HFFc6 (cell line): ENCODE measurements around the gene OCIAD1. TPM values are rescaled to one million over a fixed set of nuclear protein-coding genes. Genes with fewer than 3 reads are reported as not detected.
"Not testable (repeated sequence)": the region's sequence is repeated elsewhere in the genome, so short reads cannot be mapped to it uniquely, and the experiment has no call there.

Experiments used
- DNase-seq: peaks from one replicate; pipeline ENCODE4 v3.0.0-alpha.2; 2018
- H3K27ac Mint-ChIP-seq: 2 replicates; pipeline ENCODE4 v1.8.0; 2020; ENCODE audit warnings: mild to moderate bottlenecking, mixed read lengths
- H3K27me3 Mint-ChIP-seq: 2 replicates; pipeline ENCODE4 v1.8.0; 2021; ENCODE audit warnings: mild to moderate bottlenecking, moderate library complexity, mixed read lengths; ENCODE audit not compliant: insufficient read depth
- H3K36me3 Mint-ChIP-seq: 2 replicates; pipeline ENCODE4 v1.8.0; 2021; ENCODE audit warnings: low read depth, mixed read lengths
- H3K4me1 Mint-ChIP-seq: 2 replicates; pipeline ENCODE4 v1.8.0; 2020; ENCODE audit warnings: low read depth, mixed read lengths
- H3K4me3 Mint-ChIP-seq: 2 replicates; pipeline ENCODE4 v1.8.0; 2020; ENCODE audit warnings: mild to moderate bottlenecking, moderate library complexity, mixed read lengths
- H3K9me3 Mint-ChIP-seq: 2 replicates; pipeline ENCODE4 v1.8.0; 2020; ENCODE audit warnings: mild to moderate bottlenecking, mixed read lengths
- total RNA-seq, 6 experiments: library from RNA; stranded (reverse); fragmentation: NEBNext Ultra II Directional; extraction: Animal tissue kit (Norgen Biotek cat#: 25700); gene quantifications; 2 replicates in 1 of 6; 3 replicates in 5 of 6; pipeline ENCODE4 v1.2.3, GENCODE V29; 2021
- TF ChIP-seq, protein P1 (sequence below): fragments of 200-600 bp; sonication (generic); IDR thresholded peaks from 2 replicates; pipeline ENCODE4 v1.5.0; 2021; ENCODE audit warnings: antibody characterized with exemption, mild to moderate bottlenecking

OCIAD1 gene
- total RNA-seq, 6 experiments from 2014 or later = 125 to 153 (median 136) TPM

DNA sequence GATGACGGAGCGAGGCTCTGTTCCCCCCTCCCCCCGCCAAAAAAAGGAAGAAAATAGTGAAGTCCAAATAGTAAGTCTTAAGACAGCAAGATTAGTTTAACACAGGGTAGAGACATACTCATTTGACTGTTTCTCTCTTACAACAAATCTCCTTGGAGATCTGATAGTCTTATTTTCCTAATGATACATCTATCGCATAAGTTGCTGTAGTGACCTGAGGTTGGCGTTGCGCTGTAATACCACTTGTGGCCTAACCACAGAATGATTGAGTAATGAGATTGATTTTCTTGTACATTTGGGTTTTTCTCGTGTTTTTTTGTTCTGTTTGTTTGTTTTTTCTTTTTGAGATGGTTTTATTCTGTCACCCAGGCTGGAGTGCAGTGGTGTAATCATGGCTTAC is 27.2 kb downstream of the OCIAD1 start:
- no peaks in the 10 kb centered on the region for H3K27me3 Mint-ChIP-seq
- TF ChIP-seq, protein P1, sequence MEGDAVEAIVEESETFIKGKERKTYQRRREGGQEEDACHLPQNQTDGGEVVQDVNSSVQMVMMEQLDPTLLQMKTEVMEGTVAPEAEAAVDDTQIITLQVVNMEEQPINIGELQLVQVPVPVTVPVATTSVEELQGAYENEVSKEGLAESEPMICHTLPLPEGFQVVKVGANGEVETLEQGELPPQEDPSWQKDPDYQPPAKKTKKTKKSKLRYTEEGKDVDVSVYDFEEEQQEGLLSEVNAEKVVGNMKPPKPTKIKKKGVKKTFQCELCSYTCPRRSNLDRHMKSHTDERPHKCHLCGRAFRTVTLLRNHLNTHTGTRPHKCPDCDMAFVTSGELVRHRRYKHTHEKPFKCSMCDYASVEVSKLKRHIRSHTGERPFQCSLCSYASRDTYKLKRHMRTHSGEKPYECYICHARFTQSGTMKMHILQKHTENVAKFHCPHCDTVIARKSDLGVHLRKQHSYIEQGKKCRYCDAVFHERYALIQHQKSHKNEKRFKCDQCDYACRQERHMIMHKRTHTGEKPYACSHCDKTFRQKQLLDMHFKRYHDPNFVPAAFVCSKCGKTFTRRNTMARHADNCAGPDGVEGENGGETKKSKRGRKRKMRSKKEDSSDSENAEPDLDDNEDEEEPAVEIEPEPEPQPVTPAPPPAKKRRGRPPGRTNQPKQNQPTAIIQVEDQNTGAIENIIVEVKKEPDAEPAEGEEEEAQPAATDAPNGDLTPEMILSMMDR = no peak
- no peak overlapping the region for H3K4me3 Mint-ChIP-seq
- DNase-seq = no peak
- H3K36me3 Mint-ChIP-seq = peaks cover 38% of the 10 kb centered on the region
- H3K9me3 Mint-ChIP-seq = no peaks in the 10 kb centered on the region
- no peak overlapping the region for H3K27ac Mint-ChIP-seq
- no peaks in the 10 kb centered on the region for H3K4me1 Mint-ChIP-seq

DNA sequence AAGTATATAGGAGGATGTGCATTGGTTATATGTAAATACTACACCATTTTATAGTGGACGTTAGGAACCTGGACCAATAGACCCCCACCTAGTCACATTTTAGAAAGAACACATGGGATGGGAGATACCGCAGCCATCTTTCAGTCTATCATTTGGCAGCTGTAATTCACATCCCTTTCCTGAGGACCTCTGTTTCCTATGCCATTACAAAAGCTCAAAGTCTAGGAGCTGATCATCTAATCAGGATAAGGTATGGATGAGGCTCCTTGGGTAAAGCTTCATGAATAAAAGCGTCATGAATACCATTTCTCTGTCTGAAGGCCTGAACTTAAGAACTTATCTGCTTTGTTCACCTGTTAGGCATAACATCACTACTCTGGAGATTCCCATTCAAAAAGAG is 31.1 kb downstream of the OCIAD1 start:
- Mint-ChIP-seq H3K36me3 (peaks cover 33% of the 10 kb centered on the region), H3K4me3 (no peak overlapping the region), H3K9me3 (peaks cover 4% of the 10 kb centered on the region; the same call in 1 of the 2 replicates), H3K27me3 (no peaks in the 10 kb centered on the region), H3K4me1 (no peaks in the 10 kb centered on the region), H3K27ac (no peak overlapping the region)
- no peak for DNase-seq
- TF ChIP-seq, protein P1 = no peak

DNA sequence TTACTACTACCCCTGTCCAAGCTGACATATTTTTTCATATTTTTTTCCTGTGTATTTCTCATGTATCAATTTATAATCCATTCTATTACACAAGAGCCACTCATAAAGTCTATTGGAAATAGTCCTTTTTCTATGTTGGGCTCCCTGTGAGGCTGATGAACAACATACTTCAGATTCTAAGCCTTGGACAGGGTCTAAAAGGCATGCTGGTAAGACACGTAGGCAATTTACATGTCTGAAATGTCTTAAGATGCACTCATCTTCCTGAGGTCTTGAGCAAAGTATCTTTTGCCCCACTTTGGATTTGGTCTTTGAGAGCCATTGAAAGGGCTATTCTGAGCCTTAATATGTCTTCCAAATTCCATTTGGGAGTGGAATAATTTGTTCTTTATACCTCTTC is 31.8 kb downstream of the OCIAD1 start:
- TF ChIP-seq, protein P1 = no peak
- Mint-ChIP-seq H3K27me3 (no peaks in the 10 kb centered on the region), H3K36me3 (peaks cover 33% of the 10 kb centered on the region)

DNA sequence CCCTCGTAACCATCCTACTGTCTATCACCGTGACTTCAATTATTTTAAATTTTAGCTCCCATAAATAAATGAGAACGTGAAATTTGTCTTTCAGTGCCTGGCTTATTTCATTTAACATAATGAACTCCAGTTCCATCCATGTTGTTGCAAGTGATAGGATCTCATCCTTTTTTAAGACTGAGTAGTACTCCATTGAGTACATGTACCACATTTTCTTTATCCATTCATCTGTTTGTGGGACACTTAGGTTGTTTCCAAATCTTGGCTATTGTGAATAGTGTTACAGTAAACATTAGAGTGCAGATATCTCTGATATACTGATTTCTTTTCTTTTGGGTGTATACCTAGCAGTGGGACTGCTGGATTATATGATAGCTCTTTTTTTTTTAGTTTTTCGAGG is 32.8 kb downstream of the OCIAD1 start:
- no peak overlapping the region for H3K4me3 Mint-ChIP-seq
- H3K27me3 Mint-ChIP-seq = no peaks in the 10 kb centered on the region
- H3K4me1 Mint-ChIP-seq = no peaks in the 10 kb centered on the region
- H3K36me3 Mint-ChIP-seq = peaks cover 29% of the 10 kb centered on the region
- no peak for DNase-seq
- no peak overlapping the region for H3K27ac Mint-ChIP-seq
- H3K9me3 Mint-ChIP-seq = peaks cover 4% of the 10 kb centered on the region; the same call in 1 of the 2 replicates
- TF ChIP-seq, protein P1 = no peak

More for the DNA sequence above, 31.8 kb downstream of the OCIAD1 start:
- DNase-seq = no peak
- H3K4me3 Mint-ChIP-seq = no peak overlapping the region
- H3K9me3 Mint-ChIP-seq = peaks cover 4% of the 10 kb centered on the region; the same call in 1 of the 2 replicates
- H3K4me1 Mint-ChIP-seq = no peaks in the 10 kb centered on the region
- H3K27ac Mint-ChIP-seq = no peak overlapping the region

DNA sequence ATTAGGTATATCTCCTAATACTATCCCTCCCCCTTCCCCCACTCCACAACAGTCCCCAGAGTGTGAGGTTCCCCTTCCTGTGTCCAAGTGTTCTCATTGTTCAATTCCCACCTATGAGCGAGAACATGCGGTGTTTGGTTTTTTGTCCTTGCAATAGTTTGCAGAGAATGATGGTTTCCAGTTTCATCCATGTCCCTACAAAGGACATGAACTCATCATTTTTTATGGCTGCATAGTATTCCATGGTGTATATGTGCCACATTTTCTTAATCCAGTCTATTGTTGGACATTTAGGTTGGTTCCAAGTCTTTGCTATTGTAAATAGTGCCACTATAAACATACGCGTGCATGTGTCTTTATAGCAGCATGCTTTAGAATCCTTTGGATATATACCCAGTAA is 33.8 kb downstream of the OCIAD1 start:
- H3K4me3 Mint-ChIP-seq, H3K4me1 Mint-ChIP-seq, H3K27ac Mint-ChIP-seq, H3K9me3 Mint-ChIP-seq, H3K27me3 Mint-ChIP-seq, DNase-seq: not testable (repeated sequence)
- H3K36me3 Mint-ChIP-seq = peaks cover 32% of the 10 kb centered on the region

DNA sequence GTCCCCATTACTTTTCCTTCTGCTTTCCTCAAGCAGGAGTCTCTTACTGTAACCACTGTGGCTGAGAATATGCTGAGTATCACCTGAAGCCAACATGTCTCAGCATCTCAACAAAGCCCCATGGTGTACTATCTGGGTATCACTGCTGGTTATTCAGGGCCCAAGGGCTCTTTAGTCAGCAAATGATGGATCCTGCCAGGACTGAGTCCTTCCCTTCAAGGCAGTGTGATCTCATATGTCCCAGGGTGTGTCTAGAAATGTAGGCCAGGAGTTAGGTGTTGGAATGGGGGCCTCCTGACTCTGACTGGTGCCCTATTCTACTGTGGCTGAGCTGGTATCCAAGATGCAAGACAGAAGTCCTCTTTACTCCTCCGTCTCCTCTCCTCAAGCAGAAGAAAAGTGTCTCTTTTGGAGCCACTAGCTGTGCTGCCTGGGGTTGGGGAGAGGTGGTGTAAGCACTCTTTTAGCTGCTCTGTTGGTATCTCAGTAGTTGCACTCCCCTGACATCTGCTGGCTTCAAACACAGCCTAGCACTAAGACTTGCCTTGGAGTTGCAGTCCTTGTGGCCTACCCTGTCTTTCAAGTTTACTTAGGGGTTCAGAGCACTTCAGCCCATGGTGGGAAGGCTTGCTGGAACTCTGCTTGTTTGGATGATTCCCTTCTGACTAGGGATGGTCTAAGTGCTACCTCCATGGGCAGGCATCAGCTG is 47.1 kb downstream of the OCIAD1 start:
- no peak for DNase-seq
- TF ChIP-seq, protein P1 = no peak
- H3K27me3 Mint-ChIP-seq = no peaks in the 10 kb centered on the region
- H3K9me3 Mint-ChIP-seq = no peaks in the 10 kb centered on the region
- no peaks in the 10 kb centered on the region; the same call in 1 of the 2 replicates for H3K36me3 Mint-ChIP-seq
- no peaks in the 10 kb centered on the region for H3K4me1 Mint-ChIP-seq
- H3K27ac Mint-ChIP-seq = no peak overlapping the region
- no peak overlapping the region for H3K4me3 Mint-ChIP-seq
